ENCODE results near the gene APC2.
A peak's percentile ranks its signal among the peaks of the same experiment; 100 is the strongest.
"Not testable (repeated sequence)": the region's sequence is repeated elsewhere in the genome, so short reads cannot be mapped to it uniquely, and the experiment has no call there.

APC2 gene

GRCh38 chr19:1475751-1476437 is 26.0 kb downstream of the APC2 start:
- H3K4me3 ChIP-seq (ENCODE audit: low read depth, low read length) = no peak overlapping the region
- no peak for TF ChIP-seq CTCF (IDR thresholded peaks at IDR 0.05; ENCODE audit: insufficient read depth, low read depth, low read length, missing control alignments)
- DNase-seq (ENCODE audit: low read depth) = no peak

- H3K4me3 ChIP-seq (ENCODE audit: low read depth, low read length); DNase-seq (ENCODE audit: low read depth): not testable (repeated sequence)
Observed at GRCh38 chr19:1477056-1477455, 27.1 kb downstream of the APC2 start.

- H3K4me3 ChIP-seq (ENCODE audit: low read depth, low read length) = peak within 1 kb of the TSS; percentile 64
- peak; percentile 97 for DNase-seq (ENCODE audit: low read depth)
- TF ChIP-seq CTCF (IDR thresholded peaks at IDR 0.05; ENCODE audit: insufficient read depth, low read depth, low read length, missing control alignments) = no peak
Observed at GRCh38 chr19:1478934-1479707, 29.2 kb downstream of the APC2 start, which contains the start of gene C19orf25. C19orf25 (minus strand) TSS chr19:1479215; CDS start chr19:1478903, 312 bp downstream.

GRCh38 chr19:1481224-1481892 is 31.4 kb downstream of the APC2 start:
- DNase-seq (ENCODE audit: low read depth) = no peak
- H3K4me3 ChIP-seq (ENCODE audit: low read depth, low read length) = no peak overlapping the region
- no peak for TF ChIP-seq CTCF (IDR thresholded peaks at IDR 0.05; ENCODE audit: insufficient read depth, low read depth, low read length, missing control alignments)

GRCh38 chr19:1481893-1482360 is 32.0 kb downstream of the APC2 start:
- H3K4me3 ChIP-seq (ENCODE audit: low read depth, low read length) = no peak overlapping the region
- no peak for TF ChIP-seq CTCF (IDR thresholded peaks at IDR 0.05; ENCODE audit: insufficient read depth, low read depth, low read length, missing control alignments)
- DNase-seq (ENCODE audit: low read depth) = no peak

GRCh38 chr19:1482361-1483130 is 32.6 kb downstream of the APC2 start:
- TF ChIP-seq CTCF (IDR thresholded peaks at IDR 0.05; ENCODE audit: insufficient read depth, low read depth, low read length, missing control alignments) = no peak
- no peak for DNase-seq (ENCODE audit: low read depth)
- no peak overlapping the region for H3K4me3 ChIP-seq (ENCODE audit: low read depth, low read length)

All from GM12865 (cell line).